Fibroblast of mammary gland (primary cell): ENCODE results near the gene LSP1.
"Not testable (repeated sequence)": the region's sequence is repeated elsewhere in the genome, so short reads cannot be mapped to it uniquely, and the experiment has no call there.

Source experiments
- DNase-seq: peaks from one replicate; pipeline ENCODE4 v3.0.0-alpha.2; 2010; ENCODE audit warnings: low read depth
- H3K4me3 ChIP-seq: 2 replicates; pipeline ENCODE4 v1.5.1; 2011; ENCODE audit warnings: low read depth, mild to moderate bottlenecking, low read length, moderate library complexity; ENCODE audit not compliant: control insufficient read depth
- TF ChIP-seq, protein P1 (sequence below): conservative IDR thresholded peaks from 2 replicates; pipeline ENCODE4 v1.5.1; 2011; ENCODE audit warnings: low read depth, low read length, inconsistent platforms; ENCODE audit not compliant: control insufficient read depth, insufficient read depth

The LSP1 gene

DNA sequence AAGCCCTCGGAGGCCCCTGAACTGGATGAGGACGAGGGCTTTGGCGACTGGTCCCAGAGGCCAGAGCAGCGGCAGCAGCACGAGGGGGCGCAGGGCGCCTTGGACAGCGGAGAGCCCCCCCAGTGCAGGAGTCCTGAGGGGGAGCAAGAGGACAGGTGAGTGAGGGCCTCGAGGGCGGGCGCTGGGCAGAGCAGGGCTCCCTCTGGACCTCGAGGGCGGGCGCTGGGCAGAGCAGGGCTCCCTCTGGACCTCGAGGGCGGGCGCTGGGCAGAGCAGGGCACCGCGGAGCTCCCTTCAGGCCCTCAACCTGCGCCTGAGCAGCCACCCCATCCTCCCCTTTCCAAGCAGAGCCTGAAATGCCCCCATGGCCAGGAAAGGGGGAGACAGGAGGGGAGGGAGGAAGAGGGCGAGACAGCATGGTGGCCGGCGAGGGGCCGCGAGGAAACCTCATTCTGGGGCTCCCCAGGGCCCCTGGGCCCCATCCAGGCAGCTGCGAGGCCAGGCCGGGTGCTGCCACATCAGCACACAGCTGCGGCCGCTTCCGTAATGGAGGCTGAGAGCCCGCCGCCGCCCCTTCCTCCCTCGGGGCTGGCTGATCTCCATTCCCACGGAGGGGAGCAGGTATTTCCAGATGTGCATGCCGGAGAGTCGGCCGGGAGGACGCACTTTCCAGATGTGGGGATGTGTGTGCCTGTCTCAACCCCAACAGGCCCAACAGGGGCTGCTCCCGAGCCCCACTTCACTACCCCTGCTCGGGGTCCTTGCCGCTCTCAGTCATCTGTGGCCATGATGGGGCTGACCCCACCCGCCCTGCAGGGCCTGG lies 28.8 kb downstream of the LSP1 start:
- no peak overlapping the region for H3K4me3 ChIP-seq
- DNase-seq = peak; percentile 35
- TF ChIP-seq, protein P1, sequence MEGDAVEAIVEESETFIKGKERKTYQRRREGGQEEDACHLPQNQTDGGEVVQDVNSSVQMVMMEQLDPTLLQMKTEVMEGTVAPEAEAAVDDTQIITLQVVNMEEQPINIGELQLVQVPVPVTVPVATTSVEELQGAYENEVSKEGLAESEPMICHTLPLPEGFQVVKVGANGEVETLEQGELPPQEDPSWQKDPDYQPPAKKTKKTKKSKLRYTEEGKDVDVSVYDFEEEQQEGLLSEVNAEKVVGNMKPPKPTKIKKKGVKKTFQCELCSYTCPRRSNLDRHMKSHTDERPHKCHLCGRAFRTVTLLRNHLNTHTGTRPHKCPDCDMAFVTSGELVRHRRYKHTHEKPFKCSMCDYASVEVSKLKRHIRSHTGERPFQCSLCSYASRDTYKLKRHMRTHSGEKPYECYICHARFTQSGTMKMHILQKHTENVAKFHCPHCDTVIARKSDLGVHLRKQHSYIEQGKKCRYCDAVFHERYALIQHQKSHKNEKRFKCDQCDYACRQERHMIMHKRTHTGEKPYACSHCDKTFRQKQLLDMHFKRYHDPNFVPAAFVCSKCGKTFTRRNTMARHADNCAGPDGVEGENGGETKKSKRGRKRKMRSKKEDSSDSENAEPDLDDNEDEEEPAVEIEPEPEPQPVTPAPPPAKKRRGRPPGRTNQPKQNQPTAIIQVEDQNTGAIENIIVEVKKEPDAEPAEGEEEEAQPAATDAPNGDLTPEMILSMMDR = no peak

DNA sequence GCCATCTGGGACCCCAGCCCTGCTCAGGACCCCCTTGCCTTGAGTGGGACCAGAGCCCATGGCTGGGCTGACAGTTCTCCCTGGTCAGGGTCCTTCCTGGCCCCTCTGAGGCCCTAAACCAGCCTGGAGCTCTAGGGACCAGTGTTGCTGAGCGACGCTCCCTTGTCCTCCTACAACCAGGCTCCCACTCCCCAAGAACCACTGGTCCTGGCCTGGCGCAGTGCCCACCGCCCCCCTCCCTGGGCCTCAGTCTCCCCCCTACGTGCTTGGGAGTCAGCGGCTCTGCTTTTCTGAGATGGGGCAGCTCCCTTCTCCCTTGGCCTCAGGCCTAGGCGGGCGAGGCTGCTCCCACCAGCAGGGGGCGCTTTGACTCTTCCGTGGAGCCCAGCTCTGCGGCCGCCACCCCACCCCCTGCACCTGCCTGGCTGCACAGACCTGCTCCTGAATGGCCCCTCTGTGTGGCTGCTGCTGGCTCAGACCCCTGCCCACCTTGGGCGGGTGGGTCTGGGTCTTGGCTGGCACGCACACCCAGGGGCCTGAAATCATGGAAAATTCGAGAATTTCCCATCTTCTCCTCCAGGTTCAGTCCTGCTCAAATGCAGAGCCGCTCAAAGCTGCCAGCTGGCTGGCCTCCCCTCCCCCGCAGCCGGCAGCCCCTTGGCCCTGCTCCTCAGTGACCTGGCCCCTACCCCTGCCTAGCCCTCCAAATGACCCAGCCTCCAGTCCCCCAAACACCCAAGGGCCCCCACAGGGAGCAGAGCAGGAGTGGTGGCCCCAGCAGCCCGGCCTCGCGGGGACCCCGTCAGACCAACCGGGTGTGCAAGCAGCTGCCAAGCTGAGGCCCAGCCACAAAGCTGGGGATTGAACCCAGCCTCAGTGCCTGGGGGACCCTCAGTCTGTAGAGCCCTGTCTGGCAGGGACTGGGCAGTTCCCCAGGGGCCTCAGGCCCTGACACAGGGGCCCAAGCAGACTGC lies 29.7 kb downstream of the LSP1 start:
- TF ChIP-seq, protein P1 = peak; percentile 72
- no peak overlapping the region for H3K4me3 ChIP-seq
- DNase-seq = peak; percentile 66

DNA sequence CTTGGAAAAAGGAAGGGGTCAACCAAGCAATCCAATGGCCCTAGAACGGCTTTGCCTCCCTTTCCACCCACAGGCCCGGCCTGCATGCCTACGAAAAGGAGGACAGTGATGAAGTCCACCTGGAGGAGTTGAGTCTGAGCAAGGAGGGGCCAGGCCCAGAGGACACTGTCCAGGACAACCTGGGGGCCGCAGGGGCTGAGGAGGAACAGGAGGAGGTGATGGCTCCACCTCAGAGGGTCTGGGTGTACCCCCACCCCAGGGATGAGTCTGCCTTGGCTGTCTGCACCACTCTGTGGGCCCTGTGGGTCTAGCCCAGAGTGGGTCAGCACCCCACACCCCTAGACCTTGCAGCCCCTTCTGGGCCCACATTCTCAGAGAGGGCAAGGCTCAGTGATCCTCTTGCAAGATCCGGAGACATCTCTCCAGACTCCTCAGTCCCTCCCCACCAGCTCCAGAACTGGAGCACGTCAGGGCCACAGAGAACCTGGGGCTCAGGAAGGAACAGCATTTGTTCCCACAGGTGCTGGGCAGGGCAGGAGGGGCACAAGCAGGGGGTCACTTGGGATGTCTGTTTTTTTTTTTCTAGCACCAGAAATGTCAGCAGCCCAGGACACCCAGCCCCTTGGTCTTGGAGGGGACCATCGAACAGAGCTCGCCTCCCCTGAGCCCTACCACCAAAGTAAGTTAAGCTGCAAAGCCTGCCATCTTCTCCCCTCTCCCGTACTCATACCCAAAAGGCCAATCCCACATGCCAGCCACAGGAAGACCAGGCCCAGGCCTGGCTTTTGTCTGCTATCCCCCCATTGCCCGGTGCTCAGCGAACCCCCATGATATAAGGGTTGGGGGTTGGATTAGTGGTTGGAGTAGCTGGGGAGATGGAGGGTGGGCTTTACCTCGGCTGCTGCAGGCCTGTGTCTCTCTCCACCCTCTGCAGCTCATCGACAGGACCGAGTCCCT lies 30.7 kb downstream of the LSP1 start:
- no peak for DNase-seq
- TF ChIP-seq, protein P1 = no peak
- no peak overlapping the region for H3K4me3 ChIP-seq

DNA sequence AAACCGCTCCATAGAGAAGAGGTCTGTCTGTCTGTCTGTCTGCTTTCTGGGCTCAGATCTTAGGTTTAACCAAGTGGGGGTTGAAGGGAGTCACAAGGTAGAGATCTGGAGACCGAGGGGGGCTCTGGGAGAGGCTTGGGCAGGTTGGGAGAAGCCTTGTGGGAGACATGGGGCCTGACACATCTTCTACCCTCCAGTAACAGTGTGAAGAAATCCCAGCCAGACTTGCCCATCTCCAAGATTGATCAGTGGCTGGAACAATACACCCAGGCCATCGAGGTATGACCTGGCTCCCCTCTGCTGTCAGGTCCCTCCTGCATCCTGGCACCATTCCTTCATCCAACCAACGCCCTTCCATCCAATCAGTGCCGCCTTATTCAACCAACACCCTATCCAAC lies 31.4 kb downstream of the LSP1 start:
- TF ChIP-seq, protein P1 = no peak
- no peak for DNase-seq

DNA sequence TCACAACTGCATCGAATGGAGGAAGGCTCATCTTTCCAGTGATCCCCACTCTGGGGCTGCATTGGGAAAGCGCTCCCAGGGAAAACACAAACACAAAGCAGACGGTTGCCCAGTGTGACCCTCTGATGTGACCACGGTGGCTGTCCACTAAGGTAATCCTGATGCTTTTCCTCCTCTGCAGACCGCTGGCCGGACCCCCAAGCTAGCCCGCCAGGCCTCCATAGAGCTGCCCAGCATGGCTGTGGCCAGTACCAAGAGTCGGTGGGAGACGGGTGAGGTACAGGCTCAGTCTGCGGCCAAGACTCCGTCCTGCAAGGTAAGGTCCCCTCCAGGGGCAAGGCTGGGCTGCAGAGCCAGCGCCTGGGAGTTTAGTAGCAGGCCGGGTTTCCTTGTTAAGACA lies 33.7 kb downstream of the LSP1 start:
- not testable (repeated sequence) for DNase-seq, H3K4me3 ChIP-seq

More for the DNA sequence above, 31.4 kb downstream of the LSP1 start:
- H3K4me3 ChIP-seq = no peak overlapping the region

DNA sequence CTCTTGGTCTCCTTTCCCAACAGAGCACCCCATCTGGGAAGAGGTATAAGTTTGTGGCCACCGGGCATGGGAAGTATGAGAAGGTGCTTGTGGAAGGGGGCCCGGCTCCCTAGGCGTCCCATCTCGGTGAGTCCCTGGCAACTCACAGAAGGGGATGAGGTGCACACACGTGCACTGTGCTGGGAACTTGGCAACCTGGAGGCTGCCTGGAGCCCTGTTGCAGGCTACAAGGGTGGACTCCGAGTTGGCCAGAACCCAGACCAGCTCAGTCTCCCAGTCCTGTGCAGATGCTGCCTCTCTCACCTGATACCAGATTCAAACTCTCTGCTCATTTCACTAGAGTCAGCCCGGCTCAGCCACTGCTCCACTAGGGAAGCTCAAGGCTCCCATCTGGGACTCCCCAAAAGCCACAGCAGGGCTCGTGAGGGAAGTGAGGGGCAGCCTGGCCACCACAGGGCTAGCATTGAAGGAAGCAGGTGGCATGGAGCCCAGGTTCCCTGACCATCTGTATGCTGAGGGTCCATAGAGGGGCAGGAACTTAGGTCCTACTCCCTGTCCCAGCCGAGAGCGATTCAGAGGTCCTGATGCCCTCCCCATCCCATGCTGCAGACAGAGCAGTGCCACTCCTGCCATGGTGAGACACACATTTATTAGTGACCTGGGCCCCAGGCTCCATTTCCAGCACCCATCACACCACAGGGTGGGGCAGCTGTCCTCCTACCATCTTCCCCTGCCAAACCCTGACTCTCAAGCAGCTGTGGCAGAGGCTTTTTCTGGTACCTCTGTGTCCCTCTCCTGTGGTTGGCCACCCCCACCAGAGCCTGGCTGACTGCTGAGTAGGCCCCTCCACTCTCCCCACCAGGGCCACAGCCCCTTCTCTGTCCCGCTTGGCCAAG lies 34.8 kb downstream of the LSP1 start:
- TF ChIP-seq, protein P1 = no peak
- no peak for DNase-seq
- H3K4me3 ChIP-seq = no peak overlapping the region
